Peyer's patch (tissue), 4 donors: ENCODE data around the gene FAM200C. TPM values are rescaled to one million over a fixed set of nuclear protein-coding genes. Genes with fewer than 3 reads are reported as not detected.
"Not testable (repeated sequence)": the region's sequence is repeated elsewhere in the genome, so short reads cannot be mapped to it uniquely, and the experiment has no call there.

Experiments
- DNase-seq, 3 donors: peaks; one replicate each; pipeline ENCODE4 v3.0.0-alpha.2; 2017 to 2019
- H3K27ac ChIP-seq, 4 donors: fragments of 200-600 bp; sonication (generic); one replicate each; pipeline ENCODE4 v1.5.1; 2016 to 2019
- H3K27me3 ChIP-seq, 2 donors: fragments of 200-600 bp; sonication (generic); one replicate each; pipeline ENCODE4 v1.5.1; 2019
- H3K36me3 ChIP-seq, 3 donors: fragments of 200-600 bp; sonication (generic); one replicate each; pipeline ENCODE4 v1.5.1; 2016 to 2019
- H3K4me1 ChIP-seq, 4 donors: fragments of 200-600 bp; sonication (generic); one replicate each; pipeline ENCODE4 v1.5.1; 2016 to 2019
- H3K4me3 ChIP-seq, 4 donors: fragments of 200-600 bp; sonication (generic); 1 replicate in 3 of 4; 2 replicates in 1 of 4; pipeline ENCODE4 v1.5.1; 2016 to 2019; ENCODE audit warnings: mild to moderate bottlenecking in 1 of 4
- H3K9me3 ChIP-seq, 4 donors: fragments of 200-600 bp; sonication (generic); one replicate each; pipeline ENCODE4 v1.5.1; 2016 to 2019; ENCODE audit warnings: mild to moderate bottlenecking in 1 of 4
- CTCF ChIP-seq, 6 experiments: fragments of 450-650 bp in 4 of 6; fragments of 200-600 bp in 2 of 6; sonication (generic) in 1 of 6; IDR thresholded peaks; one replicate each; pipeline ENCODE4 v1.5.1; 2017 to 2019; ENCODE audit warnings: antibody characterized with exemption in 6 of 6, mild to moderate bottlenecking in 3 of 6, moderate library complexity in 1 of 6
- POLR2A ChIP-seq, 2 donors: fragments of 450-650 bp; IDR thresholded peaks; one replicate each; pipeline ENCODE4 v1.5.1; 2017; ENCODE audit warnings: antibody characterized with exemption in 2 of 2, mild to moderate bottlenecking in 2 of 2, moderate library complexity in 2 of 2
- total RNA-seq, 4 donors: library from RNA; depleted of rRNA; stranded (reverse); fragments of >200 nt; gene quantifications; one replicate each; pipeline ENCODE4 v1.1.0, GENCODE V29; 2016

FAM200C gene
- total RNA-seq, 4 donors from 2014 or later: 0.66 to 2.3 (median 1.1) TPM; not detected in 1

GRCh38 chr5:160437271-160437670 lies 37.4 kb upstream of the FAM200C start:
- Histone ChIP-seq H3K36me3 (no peaks in the 10 kb centered on the region), H3K27me3 (no peaks in the 10 kb centered on the region), H3K4me3 (no peak overlapping the region), H3K4me1 (peaks cover 0 to 9% (median 0%) of the 10 kb centered on the region in 4 donors), H3K9me3 (no peaks in the 10 kb centered on the region), H3K27ac (no peak overlapping the region)
- DNase-seq: no peak
- TF ChIP-seq POLR2A (IDR thresholded peaks at IDR 0.05): no peak
- no peak for TF ChIP-seq CTCF (IDR thresholded peaks at IDR 0.05)

- H3K27ac ChIP-seq, H3K27me3 ChIP-seq, H3K9me3 ChIP-seq, H3K36me3 ChIP-seq, H3K4me1 ChIP-seq, H3K4me3 ChIP-seq, DNase-seq: not testable (repeated sequence)
Observed at GRCh38 chr5:160436661-160437060, 36.8 kb upstream of the FAM200C start.

GRCh38 chr5:160436017-160436416 lies 36.2 kb upstream of the FAM200C start:
- no peaks in the 10 kb centered on the region for H3K36me3 ChIP-seq
- TF ChIP-seq CTCF (IDR thresholded peaks at IDR 0.05): no peak
- TF ChIP-seq POLR2A (IDR thresholded peaks at IDR 0.05): no peak
- H3K4me3 ChIP-seq: no peak overlapping the region
- H3K4me1 ChIP-seq: peaks cover 0 to 9% (median 0%) of the 10 kb centered on the region in 4 donors
- DNase-seq: no peak
- no peaks in the 10 kb centered on the region for H3K27me3 ChIP-seq
- H3K9me3 ChIP-seq: no peaks in the 10 kb centered on the region
- no peak overlapping the region for H3K27ac ChIP-seq

GRCh38 chr5:160435532-160435931 lies 35.7 kb upstream of the FAM200C start:
- no peak for DNase-seq
- no peak overlapping the region for H3K27ac ChIP-seq
- TF ChIP-seq CTCF (IDR thresholded peaks at IDR 0.05) (no peak), POLR2A (IDR thresholded peaks at IDR 0.05) (no peak)
- H3K4me1 ChIP-seq: peaks cover 0 to 9% (median 0%) of the 10 kb centered on the region in 4 donors
- no peak overlapping the region for H3K4me3 ChIP-seq
- H3K9me3 ChIP-seq: no peaks in the 10 kb centered on the region
- H3K27me3 ChIP-seq: no peaks in the 10 kb centered on the region
- H3K36me3 ChIP-seq: no peaks in the 10 kb centered on the region

- Histone ChIP-seq H3K9me3 (no peaks in the 10 kb centered on the region), H3K36me3 (no peaks in the 10 kb centered on the region), H3K27me3 (no peaks in the 10 kb centered on the region), H3K27ac (no peak overlapping the region), H3K4me3 (no peak overlapping the region), H3K4me1 (peaks cover 0 to 9% (median 0%) of the 10 kb centered on the region in 4 donors)
- DNase-seq: peak in 2 of 3 donors; percentile 81 to 82
- TF ChIP-seq CTCF (IDR thresholded peaks at IDR 0.05) (no peak), POLR2A (IDR thresholded peaks at IDR 0.05) (no peak)
Observed at GRCh38 chr5:160434022-160434531, 34.2 kb upstream of the FAM200C start.

- Histone ChIP-seq H3K36me3 (no peaks in the 10 kb centered on the region), H3K4me3 (no peak overlapping the region), H3K9me3 (no peaks in the 10 kb centered on the region), H3K27ac (no peak overlapping the region), H3K4me1 (no peaks in the 10 kb centered on the region), H3K27me3 (no peaks in the 10 kb centered on the region)
- no peak for DNase-seq
- TF ChIP-seq CTCF (IDR thresholded peaks at IDR 0.05) (no peak), POLR2A (IDR thresholded peaks at IDR 0.05) (no peak)
Observed at GRCh38 chr5:160432787-160433186, 32.9 kb upstream of the FAM200C start.
